Endothelial cell of umbilical vein (primary cell): ENCODE data around the gene RASAL1. TPM values are rescaled to one million over a fixed set of nuclear protein-coding genes. Genes with fewer than 3 reads are reported as not detected.

Experiments
- BruUV-seq: library from RNA; stranded (reverse); fragments of 400-500 nt; replicated peaks from 2 replicates; lab custom pipeline; 2021; lab: Mats Ljungman, UMichigan
- CTCF ChIA-PET: fragments of 300-600, 350-600 bp; sonication (Branson Sonifier 250); formaldehyde crosslinking; loops from one replicate; lab custom pipeline; 2021; ENCODE audit warnings: antibody characterized with exemption, inconsistent platforms; lab: Charles Lee
- POLR2A ChIA-PET: fragments of 300-600, 350-600 bp; sonication (Branson Sonifier 250); formaldehyde crosslinking; loops from one replicate; lab custom pipeline; 2021; ENCODE audit warnings: antibody characterized with exemption, inconsistent platforms; lab: Charles Lee
- DNase-seq: peaks from one replicate; pipeline ENCODE4 v3.0.0-alpha.2; 2011; ENCODE audit warnings: low read depth, low spot score
- FAIRE-seq: peaks from 2 replicates; lab custom pipeline; 2011; peaks lifted over from hg19 to GRCh38; lab: Jason Lieb, UNC
- H2AFZ ChIP-seq: 2 replicates; pipeline ENCODE4 v1.6.0; 2012; ENCODE audit warnings: low read depth, low read length, control low read depth, inconsistent platforms
- H3K27ac ChIP-seq: 2 replicates; pipeline ENCODE4 v1.5.1; 2011; ENCODE audit warnings: low read depth, mild to moderate bottlenecking, control low read depth, low read length, moderate library complexity; ENCODE audit not compliant: insufficient read depth
- H3K27me3 ChIP-seq, 2 experiments: 2 replicates each; pipeline versions ENCODE4 v1.6.0 to v1.6.1; 2011; ENCODE audit warnings: low read length in 2 of 2, mixed read lengths in 1 of 2; ENCODE audit not compliant: control insufficient read depth in 2 of 2, insufficient read depth in 2 of 2
- H3K36me3 ChIP-seq, 2 experiments: 2 replicates in 1 of 2; 3 replicates in 1 of 2; pipeline ENCODE4 v1.5.1; 2011; ENCODE audit warnings: low read length in 2 of 2, mild to moderate bottlenecking in 1 of 2, moderate library complexity in 1 of 2; ENCODE audit not compliant: control insufficient read depth in 2 of 2, insufficient read depth in 2 of 2; ENCODE audit errors: extremely low read depth in 1 of 2
- H3K4me1 ChIP-seq: 3 replicates; pipeline ENCODE4 v1.5.1; 2011; ENCODE audit warnings: mild to moderate bottlenecking, low read length; ENCODE audit not compliant: control insufficient read depth, insufficient read depth; ENCODE audit errors: extremely low read depth
- H3K4me2 ChIP-seq: 2 replicates; pipeline ENCODE4 v1.6.1; 2011; ENCODE audit warnings: low read length, control low read depth, mixed read lengths; ENCODE audit not compliant: insufficient read depth
- H3K4me3 ChIP-seq, 3 experiments: fragments of 200-600 bp in 1 of 3; sonication (generic), shearing (Covaris generic) in 1 of 3; replicated peaks in 1 of 3; 2 replicates each; pipeline ENCODE4 v1.5.1; 2011 to 2016; ENCODE audit warnings: control low read depth in 3 of 3, low read length in 3 of 3, mild to moderate bottlenecking in 2 of 3, inconsistent platforms in 1 of 3, low read depth in 1 of 3, moderate library complexity in 1 of 3; ENCODE audit not compliant: insufficient read depth in 1 of 3
- H3K79me2 ChIP-seq: 2 replicates; pipeline ENCODE4 v1.6.0; 2012; ENCODE audit warnings: low read length, inconsistent platforms; ENCODE audit not compliant: control insufficient read depth, insufficient read depth
- H3K9ac ChIP-seq: replicated peaks from 2 replicates; pipeline ENCODE3; 2011; ENCODE audit warnings: low read length, control low read depth; ENCODE audit not compliant: insufficient read depth; ENCODE audit errors: extremely low read depth
- H3K9me1 ChIP-seq: replicated peaks from 3 replicates; pipeline ENCODE4 v1.6.0; 2011; ENCODE audit warnings: mild to moderate bottlenecking, low read length; ENCODE audit not compliant: control insufficient read depth, insufficient read depth; ENCODE audit errors: extremely low read depth
- H3K9me3 ChIP-seq: replicated peaks from 2 replicates; pipeline ENCODE4 v1.5.1; 2012; ENCODE audit warnings: low read length, inconsistent platforms; ENCODE audit not compliant: control insufficient read depth, insufficient read depth
- H4K20me1 ChIP-seq: replicated peaks from 2 replicates; pipeline ENCODE3; 2011; ENCODE audit warnings: mild to moderate bottlenecking, low read length; ENCODE audit not compliant: control insufficient read depth, insufficient read depth; ENCODE audit errors: extremely low read depth
- CTCF ChIP-seq, 2 donors: IDR thresholded peaks; 1 replicate in 1 of 2; 2 replicates in 1 of 2; pipeline ENCODE4 v1.5.1; 2011; ENCODE audit warnings: low read length in 2 of 2, mild to moderate bottlenecking in 2 of 2, moderate library complexity in 2 of 2, control low read depth in 1 of 2, inconsistent platforms in 1 of 2, low read depth in 1 of 2; ENCODE audit not compliant: insufficient read depth in 1 of 2; ENCODE audit errors: extremely low read depth in 1 of 2
- EZH2 ChIP-seq: IDR thresholded peaks from 2 replicates; pipeline ENCODE4 v1.6.1; 2012; ENCODE audit warnings: borderline replicate concordance, low read depth, mild to moderate bottlenecking, moderate library complexity, low read length, inconsistent platforms; ENCODE audit not compliant: severe bottlenecking
- FOS ChIP-seq: IDR thresholded peaks from 2 replicates; pipeline ENCODE4 v1.6.1; 2011; ENCODE audit warnings: mild to moderate bottlenecking, low read length, moderate library complexity, borderline replicate concordance; ENCODE audit not compliant: insufficient read depth
- GATA2 ChIP-seq: IDR thresholded peaks from 2 replicates; pipeline ENCODE4 v1.7.0; 2011; ENCODE audit warnings: low read depth, mild to moderate bottlenecking, moderate library complexity, mixed read lengths, low read length; ENCODE audit not compliant: insufficient read length, insufficient read depth
- JUN ChIP-seq: IDR thresholded peaks from 2 replicates; pipeline ENCODE4 v1.6.1; 2011; ENCODE audit warnings: borderline replicate concordance, low read depth; ENCODE audit not compliant: insufficient read length, insufficient read depth
- MAX ChIP-seq: IDR thresholded peaks from 2 replicates; pipeline ENCODE4 v1.6.1; 2011; ENCODE audit not compliant: insufficient read depth, insufficient read length
- MYC ChIP-seq: IDR thresholded peaks from one replicate; pipeline ENCODE4 v1.6.1; 2011; ENCODE audit warnings: mild to moderate bottlenecking, low read depth, low read length
- POLR2A ChIP-seq: IDR thresholded peaks from 2 replicates; pipeline ENCODE4 v1.6.1; 2012; ENCODE audit warnings: low read depth, mild to moderate bottlenecking, control low read depth, low read length
- POLR2AphosphoS5 ChIP-seq: IDR thresholded peaks from 2 replicates; pipeline ENCODE4 v1.6.1; 2012; ENCODE audit warnings: low read depth, mild to moderate bottlenecking, control low read depth, low read length, moderate library complexity; ENCODE audit not compliant: insufficient read depth
- dilution Hi-C: fragments of 300-500 bp; cut with MboI; formaldehyde crosslinking; loops from one replicate; pipeline ENCODE4 v1.15.0; 2019; ENCODE audit warnings: low sequenced_read_pairs; ENCODE audit not compliant: extremely low pct_ligation_motif_present
- intact Hi-C: fragments of 100-400 bp; cut with micrococcal nuclease; formaldehyde crosslinking; loops from one replicate; pipeline ENCODE4 v1.10.0; 2022
- polyA plus RNA-seq, 4 experiments: library from polyadenylated mRNA; depleted of rRNA in 3 of 4; stranded (reverse) in 3 of 4; unstranded in 1 of 4; fragments of >200 nt; gene quantifications; 2 replicates each; pipeline versions ENCODE4 v1.2.1 to v1.2.3, GENCODE V29; 2011 to 2012; ENCODE audit warnings: missing spikeins in 1 of 4
- total RNA-seq: library from RNA; stranded (reverse); gene quantifications from 2 replicates; pipeline ENCODE4 v1.2.3, GENCODE V29; 2021

Gene RASAL1
- total and polyA plus RNA-seq, 2 donors (not counting 3 experiments of a cell fraction or from before 2014, with no cell fraction given) = not detected

- TF ChIP-seq POLR2A = no peak
- no peak for TF ChIP-seq POLR2AphosphoS5
- TF ChIP-seq JUN = no peak
- no peak for TF ChIP-seq MAX
- no peak for TF ChIP-seq EZH2
- TF ChIP-seq MYC = no peak
- TF ChIP-seq CTCF (IDR thresholded peaks at IDR 0.05; ENCODE audit: extremely low read depth in 1 of 2, insufficient read depth in 1 of 2, low read depth in 1 of 2, low read length in 2 of 2) = no peak
- TF ChIP-seq FOS = no peak
- TF ChIP-seq GATA2 = no peak
- ChIA-PET CTCF (no interaction called here), POLR2A (no interaction called here)
- Histone ChIP-seq H3K9me3 (no peaks in the 10 kb centered on the region), H3K4me3 (no peak overlapping the region), H3K9me1 (no peaks in the 10 kb centered on the region), H3K9ac (no peak overlapping the region), H2AFZ (no peak overlapping the region), H3K4me1 (no peaks in the 10 kb centered on the region), H3K36me3 (no peaks in the 10 kb centered on the region), H3K79me2 (no peaks in the 10 kb centered on the region), H3K27me3 (no peaks in the 10 kb centered on the region), H4K20me1 (no peaks in the 10 kb centered on the region), H3K4me2 (no peak overlapping the region), H3K27ac (no peak overlapping the region)
- dilution Hi-C loops = no loop called here
- FAIRE-seq (no peak), DNase-seq (no peak)
- intact Hi-C loops = no loop called here
- no TSS peak for BruUV-seq
Measured at GRCh38 chr12:113128802-113129663, 6.5 kb downstream of the RASAL1 start.
